HepG2 (cell line): Measurements from ENCODE around the gene CAT. TPM values are rescaled to one million over a fixed set of nuclear protein-coding genes. Genes with fewer than 3 reads are reported as not detected.

ENCODE experiments used
- ATAC-seq: fragments of 200-7000 bp; cut with Tn5 transposase; 3 replicates; pipeline ENCODE4 v1.9.1; 2020; ENCODE audit warnings: mild to moderate bottlenecking, moderate library complexity
- BruUV-seq: library from RNA; stranded (reverse); fragments of 400-500 nt; replicated peaks from 2 replicates; lab custom pipeline; 2021; lab: Mats Ljungman, UMichigan
- CTCF ChIA-PET: fragments of 300-600 bp; formaldehyde crosslinking; extraction: SDS; loops from one replicate; lab custom pipeline; 2021; ENCODE audit warnings: low total read pairs, inconsistent platforms, low intra/inter-chr PET ratio; lab: Yijun Ruan, JAX
- POLR2A ChIA-PET: fragments of 350-600 bp; sonication (Branson Sonifier 250); formaldehyde crosslinking; loops from one replicate; lab custom pipeline; 2020; ENCODE audit warnings: antibody characterized with exemption, inconsistent platforms; lab: Yijun Ruan, JAX
- DNase-seq: peaks from one replicate; pipeline ENCODE4 v3.0.0-alpha.2; 2015; ENCODE audit warnings: low spot score
- FAIRE-seq: peaks from 3 replicates; lab custom pipeline; 2011; peaks lifted over from hg19 to GRCh38; lab: Jason Lieb, UNC
- H2AFZ ChIP-seq: one replicate; pipeline ENCODE4 v1.6.1; 2011; ENCODE audit warnings: low read length, inconsistent platforms
- H3K27ac ChIP-seq: fragments of 300-600 bp; 3 replicates; pipeline ENCODE4 v1.8.0; 2011; ENCODE audit warnings: mixed run types, mild to moderate bottlenecking, mixed read lengths, low read length, inconsistent platforms; ENCODE audit not compliant: insufficient read depth; ENCODE audit errors: extremely low read length
- H3K27me3 ChIP-seq, 2 experiments: fragments of 200-600 bp in 1 of 2; 2 replicates in 1 of 2; 3 replicates in 1 of 2; pipeline versions ENCODE4 v1.6.0 to v1.8.0; 2011; ENCODE audit warnings: low read length in 2 of 2, mild to moderate bottlenecking in 2 of 2, moderate library complexity in 2 of 2, inconsistent platforms in 1 of 2; ENCODE audit not compliant: insufficient read depth in 2 of 2, control insufficient read depth in 1 of 2
- H3K36me3 ChIP-seq, 2 experiments: fragments of 200-600 bp in 1 of 2; replicated peaks in 1 of 2; 2 replicates in 1 of 2; 3 replicates in 1 of 2; pipeline versions ENCODE4 v1.5.1 to v1.8.0; 2011; ENCODE audit warnings: low read length in 2 of 2, inconsistent platforms in 1 of 2; ENCODE audit not compliant: insufficient read depth in 2 of 2, control insufficient read depth in 1 of 2
- H3K4me1 ChIP-seq: 2 replicates; pipeline ENCODE4 v1.5.1; 2012; ENCODE audit warnings: low read length, inconsistent platforms; ENCODE audit not compliant: insufficient read depth
- H3K4me2 ChIP-seq: 2 replicates; pipeline ENCODE4 v1.6.0; 2011; ENCODE audit warnings: low read depth, low read length, inconsistent platforms
- H3K4me3 ChIP-seq, 3 experiments: fragments of 200-600 bp in 1 of 3; sonication (generic), shearing (Covaris generic) in 1 of 3; replicated peaks in 1 of 3; 2 replicates each; pipeline ENCODE4 v1.5.1; 2011 to 2016; ENCODE audit warnings: low read length in 3 of 3, inconsistent platforms in 2 of 3, low read depth in 2 of 3, mild to moderate bottlenecking in 2 of 3, control low read depth in 1 of 3, mixed read lengths in 1 of 3; ENCODE audit not compliant: insufficient read depth in 1 of 3
- H3K79me2 ChIP-seq: one replicate; pipeline ENCODE4 v1.6.1; 2011; ENCODE audit warnings: low read length, inconsistent platforms; ENCODE audit not compliant: insufficient read depth
- H3K9ac ChIP-seq: 2 replicates; pipeline ENCODE4 v1.6.0; 2011; ENCODE audit warnings: mild to moderate bottlenecking, low read depth, low read length, inconsistent platforms; ENCODE audit not compliant: insufficient read depth
- H3K9me3 ChIP-seq: 2 replicates; pipeline ENCODE4 v1.5.1; 2012; ENCODE audit warnings: mild to moderate bottlenecking, low read length
- H4K20me1 ChIP-seq: 2 replicates; pipeline ENCODE4 v1.6.0; 2011; ENCODE audit warnings: inconsistent platforms, mild to moderate bottlenecking, low read length, moderate library complexity; ENCODE audit not compliant: insufficient read depth
- CEBPB ChIP-seq: IDR thresholded peaks from 2 replicates; pipeline ENCODE4 v1.6.1; 2011; ENCODE audit warnings: low read depth, low read length, improper control_type of control experiment, borderline replicate concordance
- DRAP1 ChIP-seq: IDR thresholded peaks from 2 replicates; pipeline ENCODE4 v1.6.1; 2016; ENCODE audit warnings: missing genetic modification reagents, missing compliant biosample characterization
- HOMEZ ChIP-seq: IDR thresholded peaks from 2 replicates; pipeline ENCODE4 v1.6.1; 2016; ENCODE audit warnings: low read depth
- PPARG ChIP-seq: conservative IDR thresholded peaks from 2 replicates; pipeline ENCODE4 v1.6.1; 2016; ENCODE audit warnings: missing biosample characterization, missing genetic modification reagents
- ZFAT ChIP-seq: sonication (generic); formaldehyde crosslinking; conservative IDR thresholded peaks from 2 replicates; pipeline ENCODE4 v1.8.1; 2023; ENCODE audit warnings: missing genetic modification reagents, inconsistent platforms
- ZNF337 ChIP-seq: sonication (generic); formaldehyde crosslinking; IDR thresholded peaks from 2 replicates; pipeline ENCODE4 v1.5.1; 2020; ENCODE audit warnings: missing genetic modification reagents, low read depth, mild to moderate bottlenecking, borderline replicate concordance
- ZNF383 ChIP-seq: sonication (generic); formaldehyde crosslinking; IDR thresholded peaks from 2 replicates; pipeline ENCODE4 v1.4.0; 2020; ENCODE audit warnings: missing genetic modification reagents, mild to moderate bottlenecking, borderline replicate concordance
- ZNF607 ChIP-seq: sonication (generic); formaldehyde crosslinking; IDR thresholded peaks from 2 replicates; pipeline ENCODE4 v1.5.1; 2020; ENCODE audit warnings: missing genetic modification reagents, mild to moderate bottlenecking, borderline replicate concordance
- ZSCAN20 ChIP-seq: sonication (generic); formaldehyde crosslinking; IDR thresholded peaks from 2 replicates; pipeline ENCODE4 v1.4.0; 2020; ENCODE audit warnings: missing genetic modification reagents, mild to moderate bottlenecking, borderline replicate concordance
- WGBS: methylation state at CpG from one replicate; pipeline ENCODE4 v1.1.6; 2017; ENCODE audit warnings: low lambda C conversion rate; 5-methylcytosine and 5-hydroxymethylcytosine counted together
- in situ Hi-C: cut with HindIII; loops from 2 replicates; pipeline ENCODE4 v1.10.0; 2017; ENCODE audit warnings: low pct_unique_long_range_greater_than_20kb; ENCODE audit not compliant: extremely low pct_ligation_motif_present
- intact Hi-C: fragments of 100-400 bp; cut with micrococcal nuclease; formaldehyde crosslinking; loops from one replicate; pipeline ENCODE4 v1.10.0; 2022; ENCODE audit not compliant: unreplicated experiment
- polyA plus RNA-seq, 8 experiments: library from polyadenylated mRNA; depleted of rRNA in 3 of 8; stranded (reverse) in 7 of 8; unstranded in 1 of 8; fragments of >200 nt; fragmentation: Illumina TruSeq in 4 of 8; extraction: Trizol in 4 of 8; gene quantifications; 2 replicates each; pipeline versions ENCODE4 v1.2.1 to v1.2.3, GENCODE V29; 2011 to 2016; ENCODE audit warnings: low read depth in 4 of 8, missing spikeins in 1 of 8, mixed read lengths in 1 of 8; ENCODE audit not compliant: insufficient read depth in 1 of 8
- total RNA-seq, 5 experiments: library from RNA; depleted of rRNA; stranded (reverse); fragments of >200 nt; fragmentation: Illumina TruSeq; extraction: Trizol; gene quantifications; 2 replicates each; pipeline ENCODE4 v1.2.3, GENCODE V29; 2016; ENCODE audit warnings: low read depth in 1 of 5

CAT gene
- total and polyA plus RNA-seq, 2 of the 13 experiments (the other 11 are each of a cell fraction or from before 2014, with no cell fraction given) = 107 to 136 TPM

- TF ChIP-seq CEBPB (peak; percentile 72; the same call in 1 of the 2 replicates), DRAP1 (CRISPR knock-in tag) (no peak)
- H3K9ac ChIP-seq = no peak overlapping the region
- H3K4me3 ChIP-seq = no peak overlapping the region
- H3K36me3 ChIP-seq = no peaks in the 10 kb centered on the region
- no peak for DNase-seq
- intact Hi-C loops = no loop called here
- ChIA-PET POLR2A (no interaction called here), CTCF (no interaction called here)
- no peaks in the 10 kb centered on the region for H3K27me3 ChIP-seq
- in situ Hi-C loops = loop anchor here (10.0 kb wide), 1 partner anchor 58 kb away; no protein-coding TSS in a partner anchor
- no peak overlapping the region for H3K4me2 ChIP-seq
- H4K20me1 ChIP-seq = no peaks in the 10 kb centered on the region
- H2AFZ ChIP-seq = no peak overlapping the region
- H3K4me1 ChIP-seq = peaks cover 36% of the 10 kb centered on the region
- no peak overlapping the region for H3K27ac ChIP-seq
- peaks cover 24% of the 10 kb centered on the region for H3K9me3 ChIP-seq
- WGBS = 31% methylated on average over 3 of the region's 3 CpGs
- no peaks in the 10 kb centered on the region for H3K79me2 ChIP-seq
- no peak for ATAC-seq
- BruUV-seq = no TSS peak
- FAIRE-seq = no peak
Measured at GRCh38 chr11:34416766-34417165, 22.0 kb upstream of the CAT start.

GRCh38 chr11:34417202-34417601 is 21.5 kb upstream of the CAT start:
- H3K9me3 ChIP-seq = peaks cover 24% of the 10 kb centered on the region
- DNase-seq (no peak), ATAC-seq (no peak), FAIRE-seq (no peak)
- H3K4me2 ChIP-seq = no peak overlapping the region
- no peaks in the 10 kb centered on the region for H3K36me3 ChIP-seq
- ChIA-PET POLR2A (no interaction called here), CTCF (no interaction called here)
- no peak overlapping the region for H3K27ac ChIP-seq
- no TSS peak for BruUV-seq
- peaks cover 36% of the 10 kb centered on the region for H3K4me1 ChIP-seq
- intact Hi-C loops = no loop called here
- H2AFZ ChIP-seq = no peak overlapping the region
- H3K9ac ChIP-seq = no peak overlapping the region
- H3K4me3 ChIP-seq = no peak overlapping the region
- H3K79me2 ChIP-seq = no peaks in the 10 kb centered on the region
- no peaks in the 10 kb centered on the region; a peak in 1 of 5 replicates for H3K27me3 ChIP-seq
- H4K20me1 ChIP-seq = no peaks in the 10 kb centered on the region
- WGBS = 49% methylated on average over 1 of the region's 1 CpG
- TF ChIP-seq HOMEZ (CRISPR knock-in tag) (no peak), ZFAT (CRISPR knock-in tag) (no peak), ZSCAN20 (CRISPR knock-in tag) (no peak), ZNF607 (CRISPR knock-in tag) (no peak), ZNF337 (CRISPR knock-in tag) (no peak), ZNF383 (no peak), PPARG (CRISPR knock-in tag) (no peak)
- in situ Hi-C loops = loop anchor here (10.0 kb wide), 1 partner anchor 58 kb away; no protein-coding TSS in a partner anchor
